CD4-positive, alpha-beta T cell (primary cell): ENCODE data around the gene PPL. TPM values are rescaled to one million over a fixed set of nuclear protein-coding genes. Genes with fewer than 3 reads are reported as not detected.
A peak's percentile ranks its signal among the peaks of the same experiment; 100 is the strongest.

Experiments
- ATAC-seq: fragments of 200-7000 bp; cut with Tn5 transposase; one replicate; pipeline ENCODE4 v1.10.0; 2022; ENCODE audit warnings: mild to moderate bottlenecking; ENCODE audit not compliant: poor library complexity
- CTCF ChIA-PET: fragments of 350-600 bp; sonication (Branson Sonifier 250); formaldehyde crosslinking; loops from one replicate; lab custom pipeline; 2021; ENCODE audit warnings: antibody characterized with exemption, inconsistent platforms; lab: Charles Lee
- POLR2A ChIA-PET: fragments of 350-600 bp; sonication (Branson Sonifier 250); formaldehyde crosslinking; loops from one replicate; lab custom pipeline; 2021; ENCODE audit warnings: antibody characterized with exemption, inconsistent platforms; lab: Charles Lee
- DNase-seq, 14 experiments: peaks; one replicate each; pipeline ENCODE4 v3.0.0-alpha.2; 2013 to 2020; ENCODE audit warnings: mixed read lengths in 2 of 14
- H3K27ac ChIP-seq, 2 donors: one replicate each; pipeline versions ENCODE4 v1.5.1 to v1.7.0; 2013; ENCODE audit warnings: low read length in 2 of 2, low read depth in 1 of 2, mild to moderate bottlenecking in 1 of 2
- H3K27me3 ChIP-seq, 2 experiments: 1 replicate in 1 of 2; 2 replicates in 1 of 2; pipeline versions ENCODE4 v1.6.1 to v1.7.0; 2013; ENCODE audit warnings: low read length in 2 of 2, control low read depth in 1 of 2, mild to moderate bottlenecking in 1 of 2, moderate library complexity in 1 of 2; ENCODE audit not compliant: insufficient read depth in 2 of 2, control insufficient read depth in 1 of 2
- H3K36me3 ChIP-seq: one replicate; pipeline ENCODE4 v1.6.1; 2013; ENCODE audit warnings: low read length, control low read depth; ENCODE audit not compliant: insufficient read depth
- H3K4me1 ChIP-seq: one replicate; pipeline ENCODE4 v1.6.1; 2013; ENCODE audit warnings: low read length, control low read depth; ENCODE audit not compliant: insufficient read depth
- H3K4me3 ChIP-seq: one replicate; pipeline ENCODE4 v1.5.1; 2013; ENCODE audit warnings: mild to moderate bottlenecking, low read length, moderate library complexity
- H3K9me3 ChIP-seq, 2 experiments: 1 replicate in 1 of 2; 2 replicates in 1 of 2; pipeline versions ENCODE4 v1.6.1 to v1.7.0; 2013; ENCODE audit warnings: low read length in 2 of 2, mild to moderate bottlenecking in 2 of 2, control low read depth in 1 of 2, moderate library complexity in 1 of 2; ENCODE audit not compliant: control insufficient read depth in 1 of 2, insufficient read depth in 1 of 2
- H3K27ac Mint-ChIP-seq: one replicate; pipeline ENCODE4 v1.8.0; 2020; ENCODE audit warnings: mixed read lengths
- H3K27me3 Mint-ChIP-seq: one replicate; pipeline ENCODE4 v1.8.0; 2021; ENCODE audit warnings: mixed read lengths
- H3K36me3 Mint-ChIP-seq: one replicate; pipeline ENCODE4 v1.8.0; 2021; ENCODE audit warnings: low read depth, mixed read lengths
- H3K4me1 Mint-ChIP-seq: one replicate; pipeline ENCODE4 v1.8.0; 2021; ENCODE audit warnings: low read depth, mixed read lengths
- H3K4me3 Mint-ChIP-seq: one replicate; pipeline ENCODE4 v1.8.0; 2020; ENCODE audit warnings: mild to moderate bottlenecking, mixed read lengths
- H3K9me3 Mint-ChIP-seq: one replicate; pipeline ENCODE4 v1.8.0; 2020; ENCODE audit warnings: mixed read lengths
- intact Hi-C, 2 experiments: fragments of 100-400 bp; cut with DNase I in 1 of 2; cut with micrococcal nuclease in 1 of 2; formaldehyde crosslinking; loops; one replicate each; pipeline versions ENCODE4 v1.15.1 to v1.9.0; 2023 to 2025; cut with DNase I, micrococcal nuclease
- total RNA-seq, 174 experiments: library from RNA in 2 of 174; stranded (reverse) in 2 of 174; gene quantifications; one replicate each; pipeline ENCODE4 v1.2.3 and lab custom pipeline; 2021 to 2026
- TF ChIP-seq, protein P1 (sequence below): fragments of 200-600 bp; IDR thresholded peaks from one replicate; pipeline ENCODE4 v1.8.0; 2022; ENCODE audit warnings: antibody characterized with exemption, mild to moderate bottlenecking

PPL gene
- total RNA-seq, 2 experiments from 2014 or later = not detected

- CTCF ChIA-PET = no interaction called here
- H3K4me1 ChIP-seq = peaks cover 3% of the 10 kb centered on the region
- H3K27me3 ChIP-seq = peaks cover 0 to 7% of the 10 kb centered on the region in 2 experiments
- no peaks in the 10 kb centered on the region for H3K36me3 Mint-ChIP-seq
- TF ChIP-seq, protein P1, sequence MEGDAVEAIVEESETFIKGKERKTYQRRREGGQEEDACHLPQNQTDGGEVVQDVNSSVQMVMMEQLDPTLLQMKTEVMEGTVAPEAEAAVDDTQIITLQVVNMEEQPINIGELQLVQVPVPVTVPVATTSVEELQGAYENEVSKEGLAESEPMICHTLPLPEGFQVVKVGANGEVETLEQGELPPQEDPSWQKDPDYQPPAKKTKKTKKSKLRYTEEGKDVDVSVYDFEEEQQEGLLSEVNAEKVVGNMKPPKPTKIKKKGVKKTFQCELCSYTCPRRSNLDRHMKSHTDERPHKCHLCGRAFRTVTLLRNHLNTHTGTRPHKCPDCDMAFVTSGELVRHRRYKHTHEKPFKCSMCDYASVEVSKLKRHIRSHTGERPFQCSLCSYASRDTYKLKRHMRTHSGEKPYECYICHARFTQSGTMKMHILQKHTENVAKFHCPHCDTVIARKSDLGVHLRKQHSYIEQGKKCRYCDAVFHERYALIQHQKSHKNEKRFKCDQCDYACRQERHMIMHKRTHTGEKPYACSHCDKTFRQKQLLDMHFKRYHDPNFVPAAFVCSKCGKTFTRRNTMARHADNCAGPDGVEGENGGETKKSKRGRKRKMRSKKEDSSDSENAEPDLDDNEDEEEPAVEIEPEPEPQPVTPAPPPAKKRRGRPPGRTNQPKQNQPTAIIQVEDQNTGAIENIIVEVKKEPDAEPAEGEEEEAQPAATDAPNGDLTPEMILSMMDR = no peak
- peaks cover 35% of the 10 kb centered on the region for H3K27me3 Mint-ChIP-seq
- H3K4me3 Mint-ChIP-seq = no peak overlapping the region
- DNase-seq (no peak), ATAC-seq (no peak)
- no peak overlapping the region for H3K4me3 ChIP-seq
- POLR2A ChIA-PET = no interaction called here
- intact Hi-C loops = no loop called here
- H3K4me1 Mint-ChIP-seq = no peaks in the 10 kb centered on the region
- H3K36me3 ChIP-seq = no peaks in the 10 kb centered on the region
- no peak overlapping the region for H3K27ac Mint-ChIP-seq
- H3K9me3 ChIP-seq = no peaks in the 10 kb centered on the region
- H3K27ac ChIP-seq = no peak overlapping the region
- H3K9me3 Mint-ChIP-seq = no peaks in the 10 kb centered on the region
Measured at GRCh38 chr16:4946917-4947316, 10.0 kb upstream of the PPL start.

DNA sequence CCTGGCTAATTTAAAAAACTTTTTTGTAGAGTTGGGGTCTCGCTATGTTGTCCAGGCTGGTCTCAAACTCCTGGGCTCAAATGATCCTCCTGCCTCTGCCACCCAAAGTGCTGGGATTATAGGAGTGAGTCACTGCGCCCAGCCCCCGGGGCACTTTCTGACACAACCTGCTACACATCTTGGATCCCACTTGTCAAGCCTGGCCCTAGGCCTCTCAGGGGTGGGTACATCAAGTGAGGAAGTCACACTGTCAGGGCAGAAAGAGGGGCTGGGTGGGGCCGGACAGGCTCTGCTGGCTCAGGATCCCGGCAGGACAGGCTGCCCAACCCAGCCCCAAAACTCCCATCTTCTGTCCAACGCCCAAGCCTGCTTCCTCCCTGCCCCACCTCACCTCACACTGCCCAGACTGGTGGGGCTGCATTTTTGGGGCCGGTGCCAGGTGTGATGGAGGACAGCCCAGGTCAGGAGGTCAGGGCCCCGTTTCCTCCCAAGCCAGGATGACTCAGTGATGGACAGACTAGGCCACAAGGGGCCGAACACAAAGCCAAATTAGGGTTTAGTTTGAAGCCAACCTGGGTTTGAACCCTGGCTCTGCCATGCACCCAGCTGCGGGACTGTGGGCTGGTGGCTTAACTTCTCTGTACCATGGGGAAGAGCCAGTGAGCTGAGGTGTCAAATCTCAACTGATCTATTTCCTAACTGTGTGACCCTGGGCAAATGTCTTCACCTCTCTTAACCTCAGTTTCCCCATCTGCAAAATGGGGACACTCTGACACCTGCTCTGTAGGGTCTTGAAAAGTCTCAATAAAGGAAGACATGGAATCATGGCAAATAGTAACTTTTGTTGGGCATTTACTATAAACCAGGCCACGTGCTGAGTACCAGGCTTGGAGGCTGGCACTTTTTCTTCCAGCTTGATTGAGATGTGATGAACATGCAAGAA lies 8.9 kb upstream of the PPL start:
- H3K4me3 ChIP-seq = no peak overlapping the region
- TF ChIP-seq, protein P1 = no peak
- no peak overlapping the region for H3K27ac Mint-ChIP-seq
- no peak overlapping the region for H3K4me3 Mint-ChIP-seq
- H3K27me3 ChIP-seq = peaks cover 0 to 7% of the 10 kb centered on the region in 2 experiments
- H3K4me1 ChIP-seq = peaks cover 3% of the 10 kb centered on the region
- POLR2A ChIA-PET = no interaction called here
- H3K36me3 Mint-ChIP-seq = no peaks in the 10 kb centered on the region
- CTCF ChIA-PET = no interaction called here
- no peak overlapping the region for H3K27ac ChIP-seq
- no peaks in the 10 kb centered on the region for H3K4me1 Mint-ChIP-seq
- no peak for DNase-seq
- intact Hi-C loops = no loop called here
- no peaks in the 10 kb centered on the region for H3K9me3 ChIP-seq
- ATAC-seq = no peak
- H3K27me3 Mint-ChIP-seq = peaks cover 38% of the 10 kb centered on the region
- no peaks in the 10 kb centered on the region for H3K36me3 ChIP-seq
- H3K9me3 Mint-ChIP-seq = no peaks in the 10 kb centered on the region

- ChIA-PET CTCF (no interaction called here), POLR2A (no interaction called here)
- Histone ChIP-seq H3K27me3 (peaks cover 0 to 7% of the 10 kb centered on the region in 2 experiments), H3K27ac (no peak overlapping the region), H3K9me3 (no peaks in the 10 kb centered on the region), H3K4me1 (peaks cover 3% of the 10 kb centered on the region), H3K36me3 (no peaks in the 10 kb centered on the region), H3K4me3 (no peak overlapping the region)
- no peaks in the 10 kb centered on the region for H3K4me1 Mint-ChIP-seq
- H3K27me3 Mint-ChIP-seq = peaks cover 36% of the 10 kb centered on the region
- TF ChIP-seq, protein P1 = no peak
- H3K9me3 Mint-ChIP-seq = no peaks in the 10 kb centered on the region
- DNase-seq (peak in 1 of 14 experiments; percentile 42), ATAC-seq (no peak)
- no peak overlapping the region for H3K27ac Mint-ChIP-seq
- H3K4me3 Mint-ChIP-seq = no peak overlapping the region
- no peaks in the 10 kb centered on the region for H3K36me3 Mint-ChIP-seq
- intact Hi-C loops = no loop called here
Measured at GRCh38 chr16:4944333-4945281, 7.7 kb upstream of the PPL start.
